Parathyroid adenoma (tissue), 2 donors: ENCODE results near the gene NQO2.

ENCODE experiments used
- H2AFZ ChIP-seq: fragments of 300-600 bp; sonication (generic); one replicate; pipeline ENCODE4 v1.7.0; 2017; ENCODE audit warnings: antibody characterized with exemption, mild to moderate bottlenecking
- H3K27ac ChIP-seq: fragments of 300-600 bp; sonication (generic); one replicate; pipeline ENCODE4 v1.7.0; 2017
- H3K27me3 ChIP-seq: fragments of 300-600 bp; sonication (generic); one replicate; pipeline ENCODE4 v1.7.0; 2017; ENCODE audit warnings: low read length; ENCODE audit not compliant: control insufficient read depth, insufficient read depth
- H3K36me3 ChIP-seq: fragments of 300-600 bp; sonication (generic); one replicate; pipeline ENCODE4 v1.7.0; 2017; ENCODE audit warnings: low read length; ENCODE audit not compliant: control insufficient read depth, insufficient read depth
- H3K4me1 ChIP-seq: fragments of 300-600 bp; sonication (generic); one replicate; pipeline ENCODE4 v1.7.0; 2017; ENCODE audit warnings: control low read depth
- H3K4me2 ChIP-seq: fragments of 300-600 bp; sonication (generic); one replicate; pipeline ENCODE4 v1.7.0; 2017; ENCODE audit warnings: low read length
- H3K4me3 ChIP-seq: fragments of 300-600 bp; sonication (generic); one replicate; pipeline ENCODE4 v1.7.0; 2017; ENCODE audit warnings: low read depth, low read length
- H3K79me2 ChIP-seq: fragments of 300-600 bp; sonication (generic); one replicate; pipeline ENCODE4 v1.7.0; 2017; ENCODE audit warnings: control low read depth
- H3K9ac ChIP-seq: fragments of 300-600 bp; sonication (generic); one replicate; pipeline ENCODE4 v1.7.0; 2017; ENCODE audit warnings: mild to moderate bottlenecking
- H3K9me3 ChIP-seq: fragments of 300-600 bp; sonication (generic); one replicate; pipeline ENCODE4 v1.7.0; 2017; ENCODE audit warnings: low read length; ENCODE audit not compliant: control insufficient read depth
- CTCF ChIP-seq: fragments of 300-600 bp; sonication (generic); IDR thresholded peaks from one replicate; pipeline ENCODE4 v1.7.0; 2017; ENCODE audit warnings: antibody characterized with exemption, mild to moderate bottlenecking
- donor health status: primary hyperparathyroidism.

NQO2 gene

GRCh38 chr6:2968600-2969135 lies 31.0 kb upstream of the NQO2 start:
- H3K9me3 ChIP-seq, result no peaks in the 10 kb centered on the region
- H3K4me1 ChIP-seq, result peaks cover 18% of the 10 kb centered on the region
- H3K4me2 ChIP-seq, result no peak overlapping the region
- H3K36me3 ChIP-seq, result peaks cover 2% of the 10 kb centered on the region
- peaks cover 7% of the 10 kb centered on the region for H3K79me2 ChIP-seq
- peak overlapping the region; percentile 27 for H3K27ac ChIP-seq
- H3K27me3 ChIP-seq, result no peaks in the 10 kb centered on the region
- H2AFZ ChIP-seq, result no peak overlapping the region
- H3K4me3 ChIP-seq, result no peak overlapping the region
- TF ChIP-seq CTCF, result no peak
- H3K9ac ChIP-seq, result no peak overlapping the region

- Histone ChIP-seq H3K4me3 (no peak overlapping the region), H2AFZ (no peak overlapping the region), H3K27me3 (no peaks in the 10 kb centered on the region), H3K9ac (no peak overlapping the region), H3K36me3 (peaks cover 2% of the 10 kb centered on the region), H3K9me3 (no peaks in the 10 kb centered on the region), H3K4me1 (peaks cover 18% of the 10 kb centered on the region), H3K4me2 (no peak overlapping the region), H3K79me2 (peaks cover 7% of the 10 kb centered on the region), H3K27ac (peak overlapping the region; percentile 96)
- TF ChIP-seq CTCF, result no peak
Observed at GRCh38 chr6:2969549-2969948, 30.1 kb upstream of the NQO2 start.

DNA sequence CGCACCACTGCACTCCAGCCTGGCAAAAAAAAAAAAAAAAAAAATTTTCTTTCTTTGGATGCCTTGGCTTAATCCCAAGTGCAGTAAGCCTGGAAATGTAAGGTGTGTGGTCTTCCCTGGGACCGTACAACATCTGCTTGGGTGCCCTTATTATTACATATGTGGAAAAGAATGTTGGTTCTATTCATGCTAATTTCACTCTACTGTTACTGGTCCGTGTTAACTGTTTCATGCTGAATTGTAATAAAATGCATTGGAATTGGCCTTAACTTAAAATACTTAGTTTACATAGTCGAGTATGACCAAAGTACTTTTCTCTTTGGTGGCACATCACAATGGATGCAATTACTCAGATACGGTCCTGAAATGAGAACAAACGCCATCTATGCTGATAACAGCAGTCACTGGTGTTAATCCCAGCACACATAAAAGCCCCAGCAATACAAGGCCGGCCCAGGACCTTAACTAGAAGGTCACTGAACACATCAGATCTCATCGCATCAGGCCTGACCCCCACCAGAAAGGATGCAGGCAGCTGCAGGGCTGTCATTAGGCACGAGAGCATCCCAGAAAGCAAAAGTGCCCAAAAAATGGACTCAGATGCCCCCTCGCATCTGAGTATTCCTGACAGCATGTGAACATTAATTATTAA lies 29.5 kb upstream of the NQO2 start:
- TF ChIP-seq CTCF, result no peak
- peaks cover 18% of the 10 kb centered on the region for H3K4me1 ChIP-seq
- peak overlapping the region; percentile 57 for H3K4me3 ChIP-seq
- peaks cover 5% of the 10 kb centered on the region for H3K79me2 ChIP-seq
- peak overlapping the region; percentile 69 for H2AFZ ChIP-seq
- no peak overlapping the region for H3K9ac ChIP-seq
- H3K27ac ChIP-seq, result peak overlapping the region; percentile 96
- H3K4me2 ChIP-seq, result peak overlapping the region; percentile 72
- no peaks in the 10 kb centered on the region for H3K9me3 ChIP-seq
- peaks cover 2% of the 10 kb centered on the region for H3K36me3 ChIP-seq
- H3K27me3 ChIP-seq, result no peaks in the 10 kb centered on the region

- TF ChIP-seq CTCF, result no peak
- Histone ChIP-seq H3K36me3 (peaks cover 2% of the 10 kb centered on the region), H3K27me3 (no peaks in the 10 kb centered on the region), H3K27ac (peak overlapping the region; percentile 96), H2AFZ (peak overlapping the region; percentile 90), H3K9me3 (no peaks in the 10 kb centered on the region), H3K79me2 (peaks cover under 1% of the 10 kb centered on the region), H3K9ac (peak overlapping the region; percentile 51), H3K4me3 (peak overlapping the region; percentile 57), H3K4me2 (peak overlapping the region; percentile 86), H3K4me1 (peaks cover 18% of the 10 kb centered on the region)
Observed at GRCh38 chr6:2970753-2971419, 28.8 kb upstream of the NQO2 start.
